Measurements from ENCODE around the gene EDC3.

DNA sequence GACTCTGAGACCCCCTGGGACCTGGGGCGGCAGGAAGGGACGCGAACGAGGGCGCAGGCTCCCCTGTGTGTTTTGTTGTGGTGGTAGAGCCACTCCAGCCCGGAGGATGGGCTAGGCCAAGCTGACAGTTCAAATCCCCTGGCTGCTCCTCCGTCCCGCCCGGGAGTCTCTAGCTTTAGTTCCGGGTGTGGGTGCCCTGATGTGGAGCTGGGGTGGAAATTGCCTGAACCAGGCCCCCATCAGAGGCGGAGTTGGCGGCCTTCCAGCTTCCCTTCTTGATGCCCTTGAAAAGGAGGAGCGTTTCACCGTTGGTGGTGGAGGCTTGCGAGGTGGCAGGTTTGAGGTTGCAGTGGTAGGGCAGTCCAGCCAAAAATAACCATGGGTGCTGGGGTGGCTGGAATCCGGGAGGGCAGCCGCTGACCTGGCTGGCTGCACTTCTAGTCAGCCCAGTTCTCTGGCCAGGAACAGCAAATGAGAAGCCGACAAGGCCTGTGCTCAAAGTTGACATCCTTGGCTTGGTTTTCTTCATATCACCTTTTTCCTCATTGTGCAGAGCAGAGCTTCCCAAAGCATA is 79.4 kb downstream of the EDC3 start:
- TF ChIP-seq, protein P1, sequence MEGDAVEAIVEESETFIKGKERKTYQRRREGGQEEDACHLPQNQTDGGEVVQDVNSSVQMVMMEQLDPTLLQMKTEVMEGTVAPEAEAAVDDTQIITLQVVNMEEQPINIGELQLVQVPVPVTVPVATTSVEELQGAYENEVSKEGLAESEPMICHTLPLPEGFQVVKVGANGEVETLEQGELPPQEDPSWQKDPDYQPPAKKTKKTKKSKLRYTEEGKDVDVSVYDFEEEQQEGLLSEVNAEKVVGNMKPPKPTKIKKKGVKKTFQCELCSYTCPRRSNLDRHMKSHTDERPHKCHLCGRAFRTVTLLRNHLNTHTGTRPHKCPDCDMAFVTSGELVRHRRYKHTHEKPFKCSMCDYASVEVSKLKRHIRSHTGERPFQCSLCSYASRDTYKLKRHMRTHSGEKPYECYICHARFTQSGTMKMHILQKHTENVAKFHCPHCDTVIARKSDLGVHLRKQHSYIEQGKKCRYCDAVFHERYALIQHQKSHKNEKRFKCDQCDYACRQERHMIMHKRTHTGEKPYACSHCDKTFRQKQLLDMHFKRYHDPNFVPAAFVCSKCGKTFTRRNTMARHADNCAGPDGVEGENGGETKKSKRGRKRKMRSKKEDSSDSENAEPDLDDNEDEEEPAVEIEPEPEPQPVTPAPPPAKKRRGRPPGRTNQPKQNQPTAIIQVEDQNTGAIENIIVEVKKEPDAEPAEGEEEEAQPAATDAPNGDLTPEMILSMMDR (IDR thresholded peaks at IDR 0.05) = no peak
- TF ChIP-seq POLR2A (IDR thresholded peaks at IDR 0.05) = no peak
